Skeletal muscle satellite cell (primary cell): ENCODE results near the gene CELSR2.

Experiments used
- H3K27me3 ChIP-seq: 2 replicates; pipeline ENCODE4 v1.7.0; 2013; ENCODE audit warnings: low read length; ENCODE audit not compliant: control insufficient read depth, insufficient read depth
- H3K36me3 ChIP-seq: 2 replicates; pipeline ENCODE4 v1.7.0; 2013; ENCODE audit warnings: mild to moderate bottlenecking, control low read depth, low read length; ENCODE audit not compliant: insufficient read depth
- H3K4me1 ChIP-seq: 2 replicates; pipeline ENCODE4 v1.7.0; 2013; ENCODE audit warnings: low read length; ENCODE audit not compliant: control insufficient read depth, insufficient read depth
- H3K4me2 ChIP-seq: 2 replicates; pipeline ENCODE4 v1.7.0; 2013; ENCODE audit warnings: mild to moderate bottlenecking, low read length
- H3K4me3 ChIP-seq: 2 replicates; pipeline ENCODE4 v1.7.0; 2013; ENCODE audit warnings: low read length
- H3K9ac ChIP-seq: 2 replicates; pipeline ENCODE4 v1.7.0; 2013; ENCODE audit warnings: mild to moderate bottlenecking, low read depth, low read length, moderate library complexity
- H3K9me3 ChIP-seq: replicated peaks from 2 replicates; pipeline ENCODE4 v1.7.0; 2013; ENCODE audit warnings: mild to moderate bottlenecking, control low read depth, low read length

CELSR2 gene

DNA sequence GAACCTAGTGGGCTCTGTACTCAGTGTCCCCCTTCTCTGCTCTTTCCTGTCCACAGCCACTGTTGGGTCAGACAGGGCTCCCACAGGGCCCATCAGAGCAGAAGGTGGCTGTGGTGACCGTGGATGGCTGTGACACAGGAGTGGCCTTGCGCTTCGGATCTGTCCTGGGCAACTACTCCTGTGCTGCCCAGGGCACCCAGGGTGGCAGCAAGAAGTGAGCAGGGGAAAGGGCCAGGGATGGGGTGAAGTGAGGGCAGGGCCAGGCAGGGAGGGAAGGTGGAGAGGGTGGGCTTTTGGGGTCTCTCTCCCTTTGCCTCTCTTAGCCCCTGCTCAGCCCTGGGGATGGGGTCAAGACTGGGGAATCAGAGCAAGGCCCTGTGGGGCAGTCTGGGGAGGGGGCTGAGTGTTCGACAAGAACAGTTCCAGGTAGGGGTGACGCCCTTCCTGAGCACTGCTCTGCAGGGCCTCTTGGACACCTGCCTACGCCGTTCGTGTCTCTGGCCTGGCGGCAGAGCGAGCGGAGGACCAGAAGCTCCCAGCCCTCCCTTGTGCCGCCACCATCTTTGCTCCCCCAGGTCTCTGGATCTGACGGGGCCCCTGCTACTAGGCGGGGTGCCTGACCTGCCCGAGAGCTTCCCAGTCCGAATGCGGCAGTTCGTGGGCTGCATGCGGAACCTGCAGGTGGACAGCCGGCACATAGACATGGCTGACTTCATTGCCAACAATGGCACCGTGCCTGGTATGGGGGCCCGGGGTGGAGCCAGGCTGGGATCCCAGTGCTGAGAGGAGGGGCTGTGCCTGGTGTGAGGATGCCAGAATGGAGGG lies 13.1 kb downstream of the CELSR2 start:
- Histone ChIP-seq H3K4me1 (peaks cover 4% of the 10 kb centered on the region), H3K4me3 (no peak overlapping the region), H3K36me3 (no peaks in the 10 kb centered on the region), H3K9me3 (no peaks in the 10 kb centered on the region), H3K4me2 (no peak overlapping the region), H3K27me3 (no peaks in the 10 kb centered on the region), H3K9ac (no peak overlapping the region)

DNA sequence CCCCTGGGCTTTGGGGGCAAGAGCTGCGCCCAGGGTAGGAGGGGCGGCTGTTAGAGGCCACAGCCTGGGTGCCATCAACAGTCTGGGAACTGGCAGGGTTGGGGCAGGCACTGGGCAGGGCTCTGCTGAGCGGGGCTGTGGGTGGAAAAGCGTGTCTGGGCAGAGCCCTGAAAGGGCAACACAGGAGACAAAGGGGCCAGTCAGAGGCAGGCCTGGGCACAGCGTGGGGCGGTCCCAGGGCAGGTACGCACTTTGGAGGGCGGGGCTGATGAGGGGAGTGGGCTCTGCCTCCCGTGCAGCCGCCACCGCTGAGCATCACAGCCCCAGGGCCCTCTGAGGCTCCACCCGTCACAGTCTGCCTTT lies 13.9 kb downstream of the CELSR2 start:
- Histone ChIP-seq H3K27me3 (no peaks in the 10 kb centered on the region), H3K36me3 (no peaks in the 10 kb centered on the region), H3K4me1 (peaks cover 4% of the 10 kb centered on the region), H3K9me3 (no peaks in the 10 kb centered on the region), H3K4me2 (no peak overlapping the region), H3K9ac (no peak overlapping the region), H3K4me3 (no peak overlapping the region)

DNA sequence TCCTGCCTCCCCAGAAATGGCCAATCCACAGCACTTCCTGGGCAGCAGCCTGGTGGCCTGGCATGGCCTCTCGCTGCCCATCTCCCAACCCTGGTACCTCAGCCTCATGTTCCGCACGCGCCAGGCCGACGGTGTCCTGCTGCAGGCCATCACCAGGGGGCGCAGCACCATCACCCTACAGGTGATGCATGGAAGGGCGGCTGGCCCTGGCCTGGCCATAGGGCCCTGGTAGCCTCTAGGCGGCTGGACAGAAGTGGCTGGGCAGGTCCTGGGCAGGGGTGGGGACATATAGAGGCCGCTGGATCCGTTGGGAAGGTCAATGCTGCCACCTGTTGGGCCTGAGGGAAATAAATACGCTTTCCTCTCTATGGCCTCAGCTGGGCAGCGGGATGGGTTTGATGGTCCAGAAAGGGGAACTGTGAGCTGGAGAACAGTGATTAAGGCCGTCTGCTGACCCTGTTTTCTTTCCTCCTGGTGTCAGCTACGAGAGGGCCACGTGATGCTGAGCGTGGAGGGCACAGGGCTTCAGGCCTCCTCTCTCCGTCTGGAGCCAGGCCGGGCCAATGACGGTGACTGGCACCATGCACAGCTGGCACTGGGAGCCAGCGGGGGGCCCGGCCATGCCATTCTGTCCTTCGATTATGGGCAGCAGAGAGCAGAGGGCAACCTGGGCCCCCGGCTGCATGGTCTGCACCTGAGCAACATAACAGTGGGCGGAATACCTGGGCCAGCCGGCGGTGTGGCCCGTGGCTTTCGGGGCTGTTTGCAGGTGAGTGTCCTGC lies 14.4 kb downstream of the CELSR2 start:
- Histone ChIP-seq H3K9me3 (no peaks in the 10 kb centered on the region), H3K9ac (no peak overlapping the region), H3K27me3 (no peaks in the 10 kb centered on the region), H3K4me2 (no peak overlapping the region), H3K4me3 (no peak overlapping the region), H3K4me1 (peaks cover 4% of the 10 kb centered on the region), H3K36me3 (no peaks in the 10 kb centered on the region)

DNA sequence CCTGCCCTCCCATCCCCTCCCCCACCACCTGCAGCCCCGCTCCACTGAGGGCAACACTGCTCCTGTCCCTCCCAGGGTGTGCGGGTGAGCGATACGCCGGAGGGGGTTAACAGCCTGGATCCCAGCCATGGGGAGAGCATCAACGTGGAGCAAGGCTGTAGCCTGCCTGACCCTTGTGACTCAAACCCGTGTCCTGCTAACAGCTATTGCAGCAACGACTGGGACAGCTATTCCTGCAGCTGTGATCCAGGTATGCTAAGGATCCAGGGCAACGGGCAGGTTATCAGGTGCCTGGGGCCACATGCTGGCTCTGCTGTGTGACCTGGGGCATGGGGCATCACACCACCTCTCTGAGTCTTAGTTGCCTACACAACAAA lies 15.0 kb downstream of the CELSR2 start:
- Histone ChIP-seq H3K9me3 (no peaks in the 10 kb centered on the region), H3K27me3 (no peaks in the 10 kb centered on the region), H3K4me3 (no peak overlapping the region), H3K9ac (no peak overlapping the region), H3K36me3 (no peaks in the 10 kb centered on the region), H3K4me2 (no peak overlapping the region), H3K4me1 (peaks cover 4% of the 10 kb centered on the region)

DNA sequence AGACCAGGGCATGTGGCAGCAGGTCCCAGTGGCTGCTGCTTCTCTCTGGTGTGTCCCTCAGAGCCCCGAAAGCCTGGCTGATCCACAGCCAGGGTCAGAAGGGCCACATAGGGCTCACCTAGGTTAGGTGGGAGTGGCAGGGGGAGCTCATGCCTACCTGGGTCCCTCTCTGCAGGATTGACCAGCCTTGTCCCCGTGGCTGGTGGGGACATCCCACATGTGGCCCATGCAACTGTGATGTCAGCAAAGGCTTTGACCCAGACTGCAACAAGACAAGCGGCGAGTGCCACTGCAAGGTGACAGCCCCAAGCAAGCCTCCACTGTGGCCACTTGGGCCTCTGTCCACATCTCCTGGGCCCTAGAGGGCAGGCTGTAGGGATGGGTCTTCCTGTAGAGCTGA lies 15.7 kb downstream of the CELSR2 start:
- Histone ChIP-seq H3K36me3 (no peaks in the 10 kb centered on the region), H3K4me3 (no peak overlapping the region), H3K27me3 (no peaks in the 10 kb centered on the region), H3K4me1 (peaks cover 4% of the 10 kb centered on the region), H3K4me2 (no peak overlapping the region), H3K9me3 (no peaks in the 10 kb centered on the region), H3K9ac (no peak overlapping the region)

DNA sequence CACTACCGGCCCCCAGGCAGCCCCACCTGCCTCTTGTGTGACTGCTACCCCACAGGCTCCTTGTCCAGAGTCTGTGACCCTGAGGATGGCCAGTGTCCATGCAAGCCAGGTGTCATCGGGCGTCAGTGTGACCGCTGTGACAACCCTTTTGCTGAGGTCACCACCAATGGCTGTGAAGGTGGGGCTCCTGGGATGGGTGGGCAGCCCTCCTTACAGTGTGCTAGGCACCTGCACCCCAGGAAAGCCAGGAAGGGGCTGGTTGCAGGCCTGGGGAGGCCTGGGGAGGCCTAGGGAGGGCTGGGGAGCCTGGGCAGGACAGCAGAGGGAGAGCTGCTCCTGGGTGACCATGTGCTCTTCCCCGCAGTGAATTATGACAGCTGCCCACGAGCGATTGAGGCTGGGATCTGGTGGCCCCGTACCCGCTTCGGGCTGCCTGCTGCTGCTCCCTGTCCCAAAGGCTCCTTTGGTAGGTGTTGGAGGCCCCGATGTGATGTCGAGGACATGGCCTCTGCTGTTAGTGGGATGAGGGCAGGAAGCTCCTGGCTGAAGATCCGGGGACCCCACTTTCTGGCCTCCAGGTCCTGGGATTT lies 16.5 kb downstream of the CELSR2 start:
- Histone ChIP-seq H3K27me3 (no peaks in the 10 kb centered on the region), H3K4me1 (peaks cover 4% of the 10 kb centered on the region), H3K4me2 (no peak overlapping the region), H3K9me3 (no peaks in the 10 kb centered on the region), H3K9ac (no peak overlapping the region), H3K36me3 (no peaks in the 10 kb centered on the region), H3K4me3 (no peak overlapping the region)

DNA sequence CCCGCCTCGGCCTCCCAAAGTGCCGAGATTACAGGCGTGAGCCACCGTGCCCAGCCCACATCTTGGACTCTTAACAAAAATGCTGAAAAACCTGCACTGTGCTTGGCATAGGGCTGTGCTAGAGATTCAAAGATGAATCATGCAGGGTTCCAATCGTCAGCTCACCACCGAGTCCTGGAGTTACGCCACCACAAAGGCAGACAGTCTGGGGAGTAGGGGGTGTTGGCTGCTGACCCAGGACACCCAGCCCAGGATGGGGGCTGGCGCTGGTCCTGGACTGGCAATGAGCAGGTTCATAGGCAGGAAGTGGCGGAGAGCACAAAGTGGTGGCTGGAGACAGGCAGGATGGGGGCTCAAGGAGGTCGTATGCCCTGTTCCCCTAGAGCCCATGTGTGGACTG lies 17.6 kb downstream of the CELSR2 start:
- Histone ChIP-seq H3K4me1 (peaks cover 4% of the 10 kb centered on the region), H3K9me3 (no peaks in the 10 kb centered on the region), H3K27me3 (no peaks in the 10 kb centered on the region), H3K4me3 (no peak overlapping the region), H3K9ac (no peak overlapping the region), H3K4me2 (no peak overlapping the region), H3K36me3 (no peaks in the 10 kb centered on the region)

DNA sequence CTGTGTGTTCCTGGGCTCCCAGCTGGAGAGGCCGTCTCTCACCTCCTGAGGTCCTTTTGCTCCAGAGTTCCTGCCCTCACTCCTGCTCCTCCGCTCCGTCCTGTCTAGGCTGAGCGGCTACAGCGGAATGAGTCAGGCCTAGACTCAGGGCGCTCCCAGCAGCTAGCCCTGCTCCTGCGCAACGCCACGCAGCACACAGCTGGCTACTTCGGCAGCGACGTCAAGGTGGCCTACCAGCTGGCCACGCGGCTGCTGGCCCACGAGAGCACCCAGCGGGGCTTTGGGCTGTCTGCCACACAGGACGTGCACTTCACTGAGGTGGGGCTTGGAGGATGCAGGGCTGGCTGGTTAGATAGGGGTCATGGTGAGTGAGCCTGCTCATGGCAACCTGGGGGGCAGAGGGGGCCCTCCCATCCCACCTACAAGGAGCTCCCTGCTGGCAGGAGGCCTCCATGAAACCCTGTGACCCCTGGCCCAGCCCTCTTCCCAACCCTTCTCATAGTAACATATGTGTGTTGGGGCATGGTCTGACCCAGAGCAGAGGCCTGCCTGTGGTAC lies 18.5 kb downstream of the CELSR2 start:
- H3K4me3 ChIP-seq, result no peak overlapping the region

DNA sequence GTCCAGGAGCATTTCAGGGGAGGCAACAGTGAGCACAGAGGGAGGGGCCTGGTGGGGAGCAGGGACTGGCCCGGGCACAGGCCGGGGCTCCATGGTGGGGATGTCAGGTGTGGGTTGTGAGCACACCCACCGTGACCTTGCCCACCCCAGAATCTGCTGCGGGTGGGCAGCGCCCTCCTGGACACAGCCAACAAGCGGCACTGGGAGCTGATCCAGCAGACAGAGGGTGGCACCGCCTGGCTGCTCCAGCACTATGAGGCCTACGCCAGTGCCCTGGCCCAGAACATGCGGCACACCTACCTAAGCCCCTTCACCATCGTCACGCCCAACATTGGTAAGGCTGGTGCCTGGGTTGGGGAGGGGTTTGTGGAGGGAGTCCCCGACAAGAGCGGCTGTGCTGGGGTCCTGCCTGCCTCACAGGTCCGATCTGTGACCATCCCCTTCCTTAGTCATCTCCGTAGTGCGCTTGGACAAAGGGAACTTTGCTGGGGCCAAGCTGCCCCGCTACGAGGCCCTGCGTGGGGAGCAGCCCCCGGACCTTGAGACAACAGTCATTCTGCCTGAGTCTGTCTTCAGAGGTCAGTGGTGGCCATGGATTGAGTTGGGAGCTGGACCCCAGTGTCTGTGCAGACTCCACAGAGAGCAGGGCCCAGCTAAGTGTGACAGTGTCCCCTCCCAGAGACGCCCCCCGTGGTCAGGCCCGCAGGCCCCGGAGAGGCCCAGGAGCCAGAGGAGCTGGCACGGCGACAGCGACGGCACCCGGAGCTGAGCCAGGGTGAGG lies 19.3 kb downstream of the CELSR2 start:
- H3K27me3 ChIP-seq, result no peaks in the 10 kb centered on the region
- peaks cover 10% of the 10 kb centered on the region for H3K4me1 ChIP-seq
- H3K36me3 ChIP-seq, result no peaks in the 10 kb centered on the region
- H3K9me3 ChIP-seq, result no peaks in the 10 kb centered on the region
- no peak overlapping the region for H3K4me3 ChIP-seq
- no peak overlapping the region for H3K9ac ChIP-seq
- H3K4me2 ChIP-seq, result no peak overlapping the region

More for the DNA sequence above, 18.5 kb downstream of the CELSR2 start:
- no peak overlapping the region for H3K4me2 ChIP-seq
- H3K27me3 ChIP-seq, result no peaks in the 10 kb centered on the region
- H3K9ac ChIP-seq, result no peak overlapping the region
- H3K4me1 ChIP-seq, result peaks cover 10% of the 10 kb centered on the region
- no peaks in the 10 kb centered on the region for H3K9me3 ChIP-seq
- no peaks in the 10 kb centered on the region for H3K36me3 ChIP-seq

DNA sequence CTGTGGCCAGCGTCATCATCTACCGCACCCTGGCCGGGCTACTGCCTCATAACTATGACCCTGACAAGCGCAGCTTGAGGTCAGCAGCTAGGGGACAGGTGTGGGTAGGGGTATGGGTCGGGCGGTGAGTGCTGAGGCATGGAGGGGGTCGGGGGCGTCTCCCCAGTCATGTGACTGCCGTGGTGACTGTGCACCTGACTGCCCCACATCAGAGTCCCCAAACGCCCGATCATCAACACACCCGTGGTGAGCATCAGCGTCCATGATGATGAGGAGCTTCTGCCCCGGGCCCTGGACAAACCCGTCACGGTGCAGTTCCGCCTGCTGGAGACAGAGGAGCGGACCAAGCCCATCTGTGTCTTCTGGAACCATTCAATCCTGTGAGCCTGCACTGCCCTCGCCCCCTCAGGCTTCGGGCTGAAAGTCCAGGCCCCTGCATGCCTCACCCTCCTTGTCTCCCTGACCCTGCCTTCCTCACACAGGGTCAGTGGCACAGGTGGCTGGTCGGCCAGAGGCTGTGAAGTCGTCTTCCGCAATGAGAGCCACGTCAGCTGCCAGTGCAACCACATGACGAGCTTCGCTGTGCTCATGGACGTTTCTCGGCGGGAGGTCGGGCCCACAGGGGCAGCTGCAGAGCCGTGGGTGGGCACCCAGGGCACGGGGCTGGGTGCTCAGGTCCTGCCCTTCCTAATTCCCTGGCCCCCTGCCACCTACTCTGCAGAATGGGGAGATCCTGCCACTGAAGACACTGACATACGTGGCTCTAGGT lies 20.1 kb downstream of the CELSR2 start:
- no peak overlapping the region for H3K9ac ChIP-seq

More for the DNA sequence above, 20.1 kb downstream of the CELSR2 start:
- Histone ChIP-seq H3K36me3 (no peaks in the 10 kb centered on the region), H3K27me3 (no peaks in the 10 kb centered on the region), H3K4me2 (no peak overlapping the region), H3K4me3 (no peak overlapping the region), H3K4me1 (peaks cover 10% of the 10 kb centered on the region), H3K9me3 (no peaks in the 10 kb centered on the region)
